Measurements from ENCODE around the gene CATSPER1.

The CATSPER1 gene

GRCh38 chr11:65992056-65992455, 34.2 kb downstream of the CATSPER1 start:
- DNase-seq = no peak

GRCh38 chr11:65988791-65989592, 37.3 kb downstream of the CATSPER1 start:
- DNase-seq = peak; percentile 81

GRCh38 chr11:65987336-65987735, 38.9 kb downstream of the CATSPER1 start:
- no peak for DNase-seq

- DNase-seq = no peak
Measured at GRCh38 chr11:65983589-65983987, 42.7 kb downstream of the CATSPER1 start.

GRCh38 chr11:65982824-65983588, 43.3 kb downstream of the CATSPER1 start:
- no peak for DNase-seq

GRCh38 chr11:65981972-65982823, 44.1 kb downstream of the CATSPER1 start:
- DNase-seq = no peak

- no peak for DNase-seq
Measured at GRCh38 chr11:65981101-65981740, 45.1 kb downstream of the CATSPER1 start.

- DNase-seq = no peak
Measured at GRCh38 chr11:65979261-65979759, 47.0 kb downstream of the CATSPER1 start.

- DNase-seq = no peak
Measured at GRCh38 chr11:65978391-65979238, 47.7 kb downstream of the CATSPER1 start.

- no peak for DNase-seq
Measured at GRCh38 chr11:65977621-65978390, 48.5 kb downstream of the CATSPER1 start.

GRCh38 chr11:65976216-65977176, 49.8 kb downstream of the CATSPER1 start:
- DNase-seq = no peak

GRCh38 chr11:65975771-65976170, 50.5 kb downstream of the CATSPER1 start:
- no peak for DNase-seq

- DNase-seq = no peak
Measured at GRCh38 chr11:65973439-65974110, 52.7 kb downstream of the CATSPER1 start.

- no peak for DNase-seq
Measured at GRCh38 chr11:65972116-65972515, 54.2 kb downstream of the CATSPER1 start.

- no peak for DNase-seq
Measured at GRCh38 chr11:65968600-65969482, 57.4 kb downstream of the CATSPER1 start.

- DNase-seq = no peak
Measured at GRCh38 chr11:65967329-65967934, 58.8 kb downstream of the CATSPER1 start.

Measured in activated CD4-positive, CD25-positive, alpha-beta regulatory T cell treated with anti-CD3 and anti-CD28 coated beads, Interleukin-2, amount 50 U/mL, for 72 hours (primary cell).